Measurements from ENCODE around the gene PEAK3. TPM values are rescaled to one million over a fixed set of nuclear protein-coding genes. Genes with fewer than 3 reads are reported as not detected.

The PEAK3 gene
- total and polyA plus RNA-seq, 10 of the 15 experiments (the other 5 are each of a cell fraction or from before 2014, with no cell fraction given): 0.03 to 0.10 (median 0.05) TPM; not detected in 7

- H4K20me1 ChIP-seq (ENCODE audit: control insufficient read depth, insufficient read depth): peaks cover 27% of the 10 kb centered on the region
- peak overlapping the region; percentile 81; the same call in 1 of the 2 replicates for H3K4me3 ChIP-seq
- WGBS (ENCODE audit: insufficient coverage, insufficient replicate concordance, low lambda C conversion rate, missing lambda C conversion rate): 88% methylated on average over 41 of the region's 41 CpGs
- peak; percentile 54 for TF ChIP-seq POLR2A (IDR thresholded peaks at IDR 0.05; ENCODE audit: low read depth, low read length)
- TF ChIP-seq SIX5 (IDR thresholded peaks at IDR 0.05; ENCODE audit: low read depth, low read length, severe bottlenecking): no peak
- no peak overlapping the region for H2AFZ ChIP-seq (ENCODE audit: control insufficient read depth, low read depth, low read length)
- in situ Hi-C loops (cut with MboI) (no loop called here), intact Hi-C loops (cut with micrococcal nuclease; ENCODE audit: unreplicated experiment) (no loop called here)
- H3K4me2 ChIP-seq (ENCODE audit: control insufficient read depth, insufficient read depth): peak overlapping the region; percentile 88
- no peak overlapping the region; the same call in 1 of the 2 replicates for H3K9ac ChIP-seq (ENCODE audit: control insufficient read depth, insufficient read depth, low read length)
- H3K27ac ChIP-seq (ENCODE audit: control insufficient read depth, insufficient read depth): no peak overlapping the region
- ChIA-PET CTCF (interaction anchor here (1.1 to 4.7 kb wide), 5 partner anchors 20 to 396 kb away, joined by 4 to 130 read pairs (median 15); no protein-coding TSS in a partner anchor), POLR2A (interaction anchor here (1.4 to 4.0 kb wide), 2 partner anchors 30 to 379 kb away, joined by 3 to 36 read pairs; no protein-coding TSS in a partner anchor), RAD21 (ENCODE audit: unreplicated experiment) (interaction anchor here (0.9 to 4.2 kb wide), 6 partner anchors 19 to 90 kb away, joined by 3 to 72 read pairs (median 14); partner anchors contain the start of gene AP3D1), SMC1A (ENCODE audit: uncharacterized antibody, unreplicated experiment) (interaction anchor here (0.6 to 4.3 kb wide), 5 partner anchors 17 to 93 kb away, joined by 4 to 46 read pairs (median 30); no protein-coding TSS in a partner anchor)
- no peak for FAIRE-seq
- H3K79me2 ChIP-seq (ENCODE audit: control insufficient read depth, insufficient read depth, low read length): peaks cover 66% of the 10 kb centered on the region
- no peaks in the 10 kb centered on the region for H3K27me3 ChIP-seq (replicated peaks in 1 of 2; ENCODE audit: control insufficient read depth in 2 of 2, insufficient read depth in 2 of 2, low read length in 1 of 2)
- no TSS peak for BruUV-seq (replicated peaks)
- no peaks in the 10 kb centered on the region for H3K9me3 ChIP-seq (replicated peaks; ENCODE audit: control insufficient read depth, insufficient read depth, low read length)
- peaks cover 13% of the 10 kb centered on the region for H3K4me1 ChIP-seq (ENCODE audit: control insufficient read depth, insufficient read depth, low read length)
- H3K36me3 ChIP-seq (ENCODE audit: control insufficient read depth in 2 of 2, insufficient read depth in 2 of 2, low read length in 1 of 2): peaks cover 15 to 33% of the 10 kb centered on the region in 2 experiments; a peak in 3 of 4 replicates
- no peak for DNase-seq (ENCODE audit: low read depth, low spot score)
- ATAC-seq: no peak
These were observed 40.9 kb downstream of the PEAK3 start for GRCh38 chr19:2240881-2241760.
